ENCODE data around the gene DOCK1. TPM values are rescaled to one million over a fixed set of nuclear protein-coding genes. Genes with fewer than 3 reads are reported as not detected.

DOCK1 gene
- total RNA-seq, 4 donors from 2014 or later, result 41.1 to 62.4 (median 53.2) TPM

GRCh38 chr10:127080317-127080716 lies 175.1 kb downstream of the DOCK1 start:
- no peak for TF ChIP-seq CTCF (IDR thresholded peaks at IDR 0.05; ENCODE audit: low read depth)

- no peak for TF ChIP-seq CTCF (IDR thresholded peaks at IDR 0.05; ENCODE audit: low read depth)
Measured at GRCh38 chr10:127081851-127082345, 176.7 kb downstream of the DOCK1 start.

GRCh38 chr10:127082651-127083050 lies 177.4 kb downstream of the DOCK1 start:
- TF ChIP-seq CTCF (IDR thresholded peaks at IDR 0.05; ENCODE audit: low read depth), result no peak

- no peak for TF ChIP-seq CTCF (IDR thresholded peaks at IDR 0.05; ENCODE audit: low read depth)
Measured at GRCh38 chr10:127085957-127086356, 180.7 kb downstream of the DOCK1 start.

- no peak for TF ChIP-seq CTCF (IDR thresholded peaks at IDR 0.05; ENCODE audit: low read depth)
Measured at GRCh38 chr10:127088908-127089307, 183.7 kb downstream of the DOCK1 start.

GRCh38 chr10:127089446-127089845 lies 184.2 kb downstream of the DOCK1 start:
- TF ChIP-seq CTCF (IDR thresholded peaks at IDR 0.05; ENCODE audit: low read depth), result no peak

GRCh38 chr10:127090138-127090537 lies 184.9 kb downstream of the DOCK1 start:
- TF ChIP-seq CTCF (IDR thresholded peaks at IDR 0.05; ENCODE audit: low read depth), result no peak
